Fibroblast of lung (primary cell): ENCODE results near the gene ACTRT2. TPM values are rescaled to one million over a fixed set of nuclear protein-coding genes. Genes with fewer than 3 reads are reported as not detected.

Experiments
- DNase-seq, 2 donors: peaks; one replicate each; pipeline versions ENCODE4 v3.0.0 to v3.0.0-alpha.2; 2010; ENCODE audit warnings: low read depth in 2 of 2
- H2AFZ ChIP-seq: 2 replicates; pipeline ENCODE4 v1.5.1; 2012; ENCODE audit warnings: low read length, control low read depth, inconsistent platforms
- H3K27ac ChIP-seq: 2 replicates; pipeline ENCODE4 v1.5.1; 2011; ENCODE audit warnings: low read length, control low read depth; ENCODE audit not compliant: insufficient read depth
- H3K27me3 ChIP-seq: 2 replicates; pipeline ENCODE4 v1.5.1; 2011; ENCODE audit warnings: mild to moderate bottlenecking, low read length; ENCODE audit not compliant: control insufficient read depth, insufficient read depth
- H3K36me3 ChIP-seq: 2 replicates; pipeline ENCODE4 v1.5.1; 2011; ENCODE audit warnings: low read length; ENCODE audit not compliant: control insufficient read depth, insufficient read depth
- H3K4me1 ChIP-seq: 2 replicates; pipeline ENCODE4 v1.5.1; 2011; ENCODE audit warnings: low read length; ENCODE audit not compliant: control insufficient read depth, insufficient read depth; ENCODE audit errors: extremely low read depth
- H3K4me2 ChIP-seq: 2 replicates; pipeline ENCODE4 v1.5.1; 2011; ENCODE audit warnings: low read length, control low read depth; ENCODE audit not compliant: insufficient read depth; ENCODE audit errors: extremely low read depth
- H3K4me3 ChIP-seq, 4 experiments: fragments of 200-600 bp in 1 of 4; sonication (generic) in 1 of 4; replicated peaks in 1 of 4; 2 replicates each; pipeline ENCODE4 v1.5.1; 2011 to 2016; ENCODE audit warnings: low read length in 4 of 4, low read depth in 3 of 4, mild to moderate bottlenecking in 3 of 4, control low read depth in 2 of 4, inconsistent platforms in 1 of 4, mixed read lengths in 1 of 4; ENCODE audit not compliant: insufficient read depth in 1 of 4; ENCODE audit errors: control extremely low read depth in 1 of 4
- H3K79me2 ChIP-seq: 2 replicates; pipeline ENCODE4 v1.5.1; 2012; ENCODE audit warnings: mild to moderate bottlenecking, low read length, inconsistent platforms; ENCODE audit not compliant: control insufficient read depth, insufficient read depth
- H3K9ac ChIP-seq: 2 replicates; pipeline ENCODE4 v1.5.1; 2011; ENCODE audit warnings: mild to moderate bottlenecking, low read length, control low read depth; ENCODE audit not compliant: insufficient read depth
- H3K9me3 ChIP-seq: 2 replicates; pipeline ENCODE4 v1.5.1; 2012; ENCODE audit warnings: low read depth, low read length; ENCODE audit not compliant: control insufficient read depth, insufficient read depth
- H4K20me1 ChIP-seq: 2 replicates; pipeline ENCODE4 v1.5.1; 2011; ENCODE audit warnings: low read length; ENCODE audit not compliant: control insufficient read depth, insufficient read depth; ENCODE audit errors: extremely low read depth
- CTCF ChIP-seq, 2 donors: IDR thresholded peaks in 1 of 2; conservative IDR thresholded peaks in 1 of 2; 1 replicate in 1 of 2; 2 replicates in 1 of 2; pipeline ENCODE4 v1.5.1; 2011 to 2012; ENCODE audit warnings: low read length in 2 of 2, control low read depth in 1 of 2, inconsistent platforms in 1 of 2, low read depth in 1 of 2, mild to moderate bottlenecking in 1 of 2
- EZH2 ChIP-seq: IDR thresholded peaks from 2 replicates; pipeline ENCODE4 v1.5.1; 2012; ENCODE audit warnings: low read length, control low read depth, mild to moderate bottlenecking; ENCODE audit errors: missing control alignments
- polyA plus RNA-seq, 2 donors: library from polyadenylated mRNA; depleted of rRNA in 1 of 2; stranded (reverse) in 1 of 2; unstranded in 1 of 2; fragments of >200 nt; gene quantifications; 2 replicates each; pipeline ENCODE4 v1.2.1, GENCODE V29; 2011 to 2012; ENCODE audit warnings: missing spikeins in 1 of 2
- total RNA-seq: library from RNA; depleted of rRNA; stranded (reverse); fragments of >200 nt; gene quantifications from 2 replicates; pipeline ENCODE4 v1.2.1, GENCODE V29; 2014

ACTRT2 gene
- total and polyA plus RNA-seq, 2 donors (not counting 1 experiment from before 2014, with no cell fraction given) = not detected

- H3K9ac ChIP-seq = no peak overlapping the region
- no peak overlapping the region for H3K4me3 ChIP-seq
- no peaks in the 10 kb centered on the region for H3K9me3 ChIP-seq
- H2AFZ ChIP-seq = no peak overlapping the region
- no peaks in the 10 kb centered on the region for H3K79me2 ChIP-seq
- no peak overlapping the region for H3K27ac ChIP-seq
- H3K27me3 ChIP-seq = peaks cover 35% of the 10 kb centered on the region
- no peak for DNase-seq
- H3K4me2 ChIP-seq = no peak overlapping the region
- no peaks in the 10 kb centered on the region for H4K20me1 ChIP-seq
- no peak for TF ChIP-seq EZH2
- no peak for TF ChIP-seq CTCF (conservative IDR thresholded peaks at IDR 0.05 in 1 of 2, IDR thresholded peaks at IDR 0.05 in 1 of 2; ENCODE audit: low read depth in 1 of 2, low read length in 2 of 2)
- H3K36me3 ChIP-seq = no peaks in the 10 kb centered on the region
- no peaks in the 10 kb centered on the region for H3K4me1 ChIP-seq
These were observed 43.6 kb downstream of the ACTRT2 start for GRCh38 chr1:3064901-3065300.

GRCh38 chr1:3065396-3065795 lies 44.1 kb downstream of the ACTRT2 start:
- H3K4me2 ChIP-seq = no peak overlapping the region
- H4K20me1 ChIP-seq = no peaks in the 10 kb centered on the region
- DNase-seq = no peak
- no peaks in the 10 kb centered on the region for H3K79me2 ChIP-seq
- no peak overlapping the region for H2AFZ ChIP-seq
- H3K9me3 ChIP-seq = no peaks in the 10 kb centered on the region
- no peak overlapping the region for H3K9ac ChIP-seq
- H3K27ac ChIP-seq = no peak overlapping the region
- H3K27me3 ChIP-seq = peaks cover 35% of the 10 kb centered on the region
- TF ChIP-seq CTCF (conservative IDR thresholded peaks at IDR 0.05 in 1 of 2, IDR thresholded peaks at IDR 0.05 in 1 of 2; ENCODE audit: low read depth in 1 of 2, low read length in 2 of 2) = no peak
- TF ChIP-seq EZH2 = no peak
- H3K4me1 ChIP-seq = no peaks in the 10 kb centered on the region
- no peak overlapping the region for H3K4me3 ChIP-seq
- no peaks in the 10 kb centered on the region for H3K36me3 ChIP-seq

GRCh38 chr1:3065797-3066196 lies 44.5 kb downstream of the ACTRT2 start:
- TF ChIP-seq EZH2 (no peak), CTCF (conservative IDR thresholded peaks at IDR 0.05 in 1 of 2, IDR thresholded peaks at IDR 0.05 in 1 of 2; ENCODE audit: low read depth in 1 of 2, low read length in 2 of 2) (no peak)
- peaks cover 35% of the 10 kb centered on the region for H3K27me3 ChIP-seq
- no peak overlapping the region for H3K4me3 ChIP-seq
- H3K9ac ChIP-seq = no peak overlapping the region
- H3K4me1 ChIP-seq = no peaks in the 10 kb centered on the region
- DNase-seq = no peak
- H3K4me2 ChIP-seq = no peak overlapping the region
- no peaks in the 10 kb centered on the region for H3K36me3 ChIP-seq
- no peaks in the 10 kb centered on the region for H3K79me2 ChIP-seq
- no peaks in the 10 kb centered on the region for H4K20me1 ChIP-seq
- no peaks in the 10 kb centered on the region for H3K9me3 ChIP-seq
- no peak overlapping the region for H3K27ac ChIP-seq
- H2AFZ ChIP-seq = no peak overlapping the region
